Neural progenitor cell (in vitro differentiated cells): ENCODE measurements around the gene MMP17. TPM values are rescaled to one million over a fixed set of nuclear protein-coding genes. Genes with fewer than 3 reads are reported as not detected.

ENCODE experiments used
- DNase-seq: peaks from one replicate; pipeline ENCODE4 v3.0.0-alpha.2; 2016; ENCODE audit warnings: low spot score
- H2AFZ ChIP-seq: fragments of 200-600 bp; sonication (generic); replicated peaks from 2 replicates; pipeline ENCODE4 v1.6.1; 2016; ENCODE audit warnings: antibody characterized with exemption
- H3F3A ChIP-seq: fragments of 200-600 bp; sonication (generic); 2 replicates; pipeline ENCODE4 v1.6.1; 2016; ENCODE audit warnings: antibody characterized with exemption, low read depth
- H3K27ac ChIP-seq: fragments of 200-600 bp; sonication (generic); 2 replicates; pipeline ENCODE4 v1.5.1; 2016; ENCODE audit warnings: mild to moderate bottlenecking
- H3K27me3 ChIP-seq: fragments of 200-600 bp; sonication (generic); 2 replicates; pipeline ENCODE4 v1.6.1; 2016; ENCODE audit warnings: mild to moderate bottlenecking, moderate library complexity
- H3K36me3 ChIP-seq: fragments of 200-600 bp; sonication (generic); 2 replicates; pipeline ENCODE4 v1.5.1; 2016
- H3K4me1 ChIP-seq: fragments of 200-600 bp; sonication (generic); 2 replicates; pipeline ENCODE4 v1.6.1; 2016; ENCODE audit warnings: mixed run types
- H3K4me2 ChIP-seq: fragments of 200-600 bp; sonication (generic); 2 replicates; pipeline ENCODE4 v1.6.1; 2016
- H3K4me3 ChIP-seq: fragments of 200-600 bp; sonication (generic); 2 replicates; pipeline ENCODE4 v1.5.1; 2016
- H3K79me2 ChIP-seq: fragments of 200-600 bp; sonication (generic); 2 replicates; pipeline ENCODE4 v1.6.1; 2016; ENCODE audit warnings: low read depth
- H3K9ac ChIP-seq: fragments of 200-600 bp; sonication (generic); 2 replicates; pipeline ENCODE4 v1.6.1; 2016
- H3K9me3 ChIP-seq: fragments of 200-600 bp; sonication (generic); 2 replicates; pipeline ENCODE4 v1.5.1; 2016; ENCODE audit warnings: low read depth
- H4K20me1 ChIP-seq: fragments of 200-600 bp; sonication (generic); 2 replicates; pipeline ENCODE4 v1.6.1; 2016; ENCODE audit warnings: low read depth
- H3K27ac Mint-ChIP-seq: 3 replicates; pipeline ENCODE4 v1.8.0; 2021; ENCODE audit warnings: mixed read lengths
- H3K27me3 Mint-ChIP-seq: 2 replicates; pipeline ENCODE4 v1.8.0; 2022; ENCODE audit warnings: low read depth, mild to moderate bottlenecking, inconsistent platforms, moderate library complexity, mixed read lengths; ENCODE audit not compliant: insufficient read depth
- H3K36me3 Mint-ChIP-seq: 3 replicates; pipeline ENCODE4 v1.8.0; 2021; ENCODE audit warnings: mixed read lengths
- H3K4me1 Mint-ChIP-seq: 3 replicates; pipeline ENCODE4 v1.8.0; 2021; ENCODE audit warnings: mixed read lengths
- H3K4me3 Mint-ChIP-seq: 3 replicates; pipeline ENCODE4 v1.8.0; 2021; ENCODE audit warnings: mild to moderate bottlenecking, moderate library complexity, mixed read lengths
- H3K9me3 Mint-ChIP-seq: 3 replicates; pipeline ENCODE4 v1.8.0; 2020; ENCODE audit warnings: mixed read lengths
- EZH2 ChIP-seq: fragments of 200-600 bp; sonication (generic); IDR thresholded peaks from 2 replicates; pipeline ENCODE4 v1.6.1; 2017; ENCODE audit warnings: antibody characterized with exemption, mild to moderate bottlenecking, moderate library complexity
- EZH2phosphoT487 ChIP-seq: fragments of 200-600 bp; sonication (generic); IDR thresholded peaks from 2 replicates; pipeline ENCODE4 v1.6.1; 2017; ENCODE audit warnings: antibody characterized with exemption
- total RNA-seq: library from RNA; depleted of rRNA; stranded (reverse); fragments of >200 nt; gene quantifications from 2 replicates; pipeline ENCODE4 v1.2.3, GENCODE V29; 2015; ENCODE audit warnings: low replicate concordance
- TF ChIP-seq, protein P1 (sequence below): fragments of 200-600 bp; sonication (generic); IDR thresholded peaks from 2 replicates; pipeline ENCODE4 v1.5.1; 2017; ENCODE audit warnings: antibody characterized with exemption, mild to moderate bottlenecking

Gene MMP17
- total RNA-seq, 1 donor from 2014 or later, result 2.1 TPM

- no peaks in the 10 kb centered on the region for H3K9me3 Mint-ChIP-seq
- Histone ChIP-seq H3K4me2 (peak overlapping the region; percentile 24), H3K9ac (no peak overlapping the region), H3K4me3 (no peak overlapping the region), H4K20me1 (peaks cover 36% of the 10 kb centered on the region), H3K27me3 (no peaks in the 10 kb centered on the region), H3K36me3 (no peaks in the 10 kb centered on the region), H3K9me3 (no peaks in the 10 kb centered on the region), H3K4me1 (peaks cover 9% of the 10 kb centered on the region), H3F3A (peaks cover 8% of the 10 kb centered on the region), H3K79me2 (peaks cover 33% of the 10 kb centered on the region), H3K27ac (no peak overlapping the region), H2AFZ (no peak overlapping the region)
- TF ChIP-seq EZH2phosphoT487 (no peak), EZH2 (no peak)
- TF ChIP-seq, protein P1, sequence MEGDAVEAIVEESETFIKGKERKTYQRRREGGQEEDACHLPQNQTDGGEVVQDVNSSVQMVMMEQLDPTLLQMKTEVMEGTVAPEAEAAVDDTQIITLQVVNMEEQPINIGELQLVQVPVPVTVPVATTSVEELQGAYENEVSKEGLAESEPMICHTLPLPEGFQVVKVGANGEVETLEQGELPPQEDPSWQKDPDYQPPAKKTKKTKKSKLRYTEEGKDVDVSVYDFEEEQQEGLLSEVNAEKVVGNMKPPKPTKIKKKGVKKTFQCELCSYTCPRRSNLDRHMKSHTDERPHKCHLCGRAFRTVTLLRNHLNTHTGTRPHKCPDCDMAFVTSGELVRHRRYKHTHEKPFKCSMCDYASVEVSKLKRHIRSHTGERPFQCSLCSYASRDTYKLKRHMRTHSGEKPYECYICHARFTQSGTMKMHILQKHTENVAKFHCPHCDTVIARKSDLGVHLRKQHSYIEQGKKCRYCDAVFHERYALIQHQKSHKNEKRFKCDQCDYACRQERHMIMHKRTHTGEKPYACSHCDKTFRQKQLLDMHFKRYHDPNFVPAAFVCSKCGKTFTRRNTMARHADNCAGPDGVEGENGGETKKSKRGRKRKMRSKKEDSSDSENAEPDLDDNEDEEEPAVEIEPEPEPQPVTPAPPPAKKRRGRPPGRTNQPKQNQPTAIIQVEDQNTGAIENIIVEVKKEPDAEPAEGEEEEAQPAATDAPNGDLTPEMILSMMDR, result no peak
- DNase-seq, result no peak
- H3K36me3 Mint-ChIP-seq, result no peaks in the 10 kb centered on the region
- H3K27ac Mint-ChIP-seq, result no peak overlapping the region
- H3K4me1 Mint-ChIP-seq, result peaks cover 15% of the 10 kb centered on the region
- peaks cover 11% of the 10 kb centered on the region for H3K27me3 Mint-ChIP-seq
- peak overlapping the region; percentile 71 for H3K4me3 Mint-ChIP-seq
Observed at GRCh38 chr12:131893605-131894312, 65.6 kb downstream of the MMP17 start.

GRCh38 chr12:131894313-131894860 lies 66.2 kb downstream of the MMP17 start, which contains the start of gene ULK1:
TSS of gene ULK1 (plus strand) at chr12:131894622. CDS start at chr12:131895002, 380 bp downstream.
- H3K27ac Mint-ChIP-seq, result no peak within 1 kb of the TSS
- TF ChIP-seq, protein P1, result no peak
- TF ChIP-seq EZH2, result no peak
- TF ChIP-seq EZH2phosphoT487, result no peak
- Histone ChIP-seq H2AFZ (no peak within 1 kb of the TSS), H3K4me1 (peaks cover 9% of the 10 kb centered on the region), H3K9me3 (no peaks in the 10 kb centered on the region), H3K9ac (peak within 1 kb of the TSS; percentile 79), H3F3A (peaks cover 8% of the 10 kb centered on the region), H3K27me3 (no peaks in the 10 kb centered on the region), H3K79me2 (peaks cover 36% of the 10 kb centered on the region), H3K27ac (no peak within 1 kb of the TSS), H3K4me2 (peak within 1 kb of the TSS; percentile 99), H4K20me1 (peaks cover 37% of the 10 kb centered on the region), H3K36me3 (no peaks in the 10 kb centered on the region), H3K4me3 (peak within 1 kb of the TSS; percentile 66)
- H3K36me3 Mint-ChIP-seq, result no peaks in the 10 kb centered on the region
- H3K9me3 Mint-ChIP-seq, result no peaks in the 10 kb centered on the region
- peaks cover 11% of the 10 kb centered on the region for H3K27me3 Mint-ChIP-seq
- peak within 1 kb of the TSS; percentile 87 for H3K4me3 Mint-ChIP-seq
- H3K4me1 Mint-ChIP-seq, result peaks cover 15% of the 10 kb centered on the region
- DNase-seq, result peak; percentile 98

GRCh38 chr12:131894981-131895639 lies 66.9 kb downstream of the MMP17 start:
- no peaks in the 10 kb centered on the region for H3K9me3 Mint-ChIP-seq
- Histone ChIP-seq H3K4me1 (peaks cover 9% of the 10 kb centered on the region), H3K36me3 (no peaks in the 10 kb centered on the region), H4K20me1 (peaks cover 44% of the 10 kb centered on the region), H3K4me2 (peak overlapping the region; percentile 99), H3K27me3 (no peaks in the 10 kb centered on the region), H3F3A (peaks cover 8% of the 10 kb centered on the region), H3K27ac (no peak overlapping the region), H3K9me3 (no peaks in the 10 kb centered on the region), H3K9ac (peak overlapping the region; percentile 68), H3K79me2 (peaks cover 43% of the 10 kb centered on the region), H3K4me3 (peak overlapping the region; percentile 66), H2AFZ (no peak overlapping the region)
- peak overlapping the region; percentile 87 for H3K4me3 Mint-ChIP-seq
- peaks cover 13% of the 10 kb centered on the region for H3K4me1 Mint-ChIP-seq
- peaks cover 9% of the 10 kb centered on the region for H3K27me3 Mint-ChIP-seq
- DNase-seq, result peak; percentile 44
- TF ChIP-seq, protein P1, result no peak
- TF ChIP-seq EZH2, result no peak
- peaks cover 1% of the 10 kb centered on the region for H3K36me3 Mint-ChIP-seq
- H3K27ac Mint-ChIP-seq, result no peak overlapping the region
